ENCODE results near the gene RFFL.
"Not testable (repeated sequence)": the region's sequence is repeated elsewhere in the genome, so short reads cannot be mapped to it uniquely, and the experiment has no call there.

The RFFL gene

DNA sequence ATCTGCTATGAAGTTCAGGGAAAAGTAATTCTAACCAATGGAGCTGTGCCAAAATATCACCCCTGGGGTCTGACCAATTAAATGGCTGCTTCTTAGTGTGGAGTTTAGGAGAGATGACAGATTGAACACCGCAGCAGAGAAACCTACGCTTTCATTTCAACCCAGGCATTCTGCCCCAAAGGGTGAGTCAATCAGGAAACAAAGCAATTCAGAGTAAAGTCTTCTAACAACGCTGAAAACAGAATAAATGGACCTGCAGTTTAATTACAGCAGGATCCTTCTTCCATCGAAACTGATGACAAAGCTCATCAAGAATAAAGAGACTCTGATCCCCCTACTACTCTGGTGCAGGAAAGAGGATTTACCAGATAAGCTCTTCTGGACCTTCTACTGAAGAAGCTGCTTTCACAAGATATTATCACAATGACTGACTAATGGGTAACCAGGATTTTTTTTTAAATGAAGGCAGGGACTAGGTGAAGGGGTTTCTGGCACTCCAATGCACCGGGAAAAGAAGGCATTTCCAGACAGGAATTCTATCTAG lies 16.7 kb downstream of the RFFL start:
- DNase-seq, result peak; percentile 32

DNA sequence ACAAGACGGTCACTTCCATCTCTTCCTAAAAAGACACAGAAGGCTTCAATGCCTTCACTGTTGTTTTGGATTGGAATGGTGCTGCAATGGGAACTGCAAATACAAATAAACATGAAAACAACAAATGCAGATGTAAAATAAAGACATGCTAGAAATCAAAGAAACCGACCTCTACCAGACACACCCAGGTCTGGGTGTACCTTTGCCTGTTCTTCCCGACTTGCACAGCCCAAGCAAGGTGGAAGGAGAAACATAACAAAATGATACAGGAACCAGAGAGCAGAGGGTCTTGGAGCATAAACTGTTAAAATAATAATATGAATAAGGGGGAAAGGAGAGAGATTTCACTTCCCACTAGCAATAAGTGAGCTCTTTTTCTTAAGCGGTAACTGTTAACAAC lies 17.3 kb downstream of the RFFL start:
- DNase-seq, result no peak

GRCh38 chr17:35045458-35045979 lies 18.0 kb downstream of the RFFL start:
- not testable (repeated sequence) for DNase-seq

- no peak for DNase-seq
Measured at GRCh38 chr17:35044181-35044580, 19.3 kb downstream of the RFFL start.

GRCh38 chr17:35041390-35041789 lies 22.1 kb downstream of the RFFL start:
- no peak for DNase-seq

GRCh38 chr17:35038453-35038852 lies 25.1 kb downstream of the RFFL start:
- no peak for DNase-seq

- no peak for DNase-seq
Measured at GRCh38 chr17:35030780-35031179, 32.7 kb downstream of the RFFL start.

DNA sequence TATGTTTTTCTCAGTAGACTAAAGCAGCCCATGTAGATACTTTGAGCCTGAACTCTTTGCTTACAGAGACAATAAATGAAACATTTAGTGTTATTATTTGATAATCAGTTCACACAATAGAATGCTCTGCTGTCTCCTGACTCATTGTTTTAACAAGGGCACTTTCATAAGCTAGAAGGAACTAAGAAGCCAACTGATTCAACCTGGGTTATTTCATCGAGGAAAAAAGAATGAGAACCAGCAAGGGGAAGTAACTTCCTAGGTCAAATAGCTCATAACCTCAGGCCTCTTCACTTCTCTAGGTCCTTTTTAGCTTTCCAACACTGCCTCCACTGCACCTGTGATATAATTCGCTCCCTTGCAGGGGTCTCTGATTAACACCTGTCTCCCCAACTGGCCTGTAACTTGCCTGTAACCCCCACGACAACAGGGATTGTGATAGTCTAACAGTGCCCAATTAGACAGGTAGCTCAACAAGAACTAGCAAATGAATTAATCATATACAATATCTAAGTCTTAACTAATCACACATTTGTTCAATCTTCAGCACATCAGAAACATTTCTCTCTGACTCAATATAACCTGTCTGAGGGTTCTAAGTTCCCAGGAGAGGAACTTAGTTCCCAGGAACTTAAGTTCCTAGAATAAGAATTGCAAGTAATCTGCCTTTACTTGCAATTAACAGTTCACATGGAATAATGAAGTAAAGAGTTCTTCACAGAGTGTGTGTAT lies 34.8 kb downstream of the RFFL start:
- DNase-seq, result no peak

- DNase-seq, result not testable (repeated sequence)
Measured at GRCh38 chr17:35028097-35028496, 35.4 kb downstream of the RFFL start.

DNA sequence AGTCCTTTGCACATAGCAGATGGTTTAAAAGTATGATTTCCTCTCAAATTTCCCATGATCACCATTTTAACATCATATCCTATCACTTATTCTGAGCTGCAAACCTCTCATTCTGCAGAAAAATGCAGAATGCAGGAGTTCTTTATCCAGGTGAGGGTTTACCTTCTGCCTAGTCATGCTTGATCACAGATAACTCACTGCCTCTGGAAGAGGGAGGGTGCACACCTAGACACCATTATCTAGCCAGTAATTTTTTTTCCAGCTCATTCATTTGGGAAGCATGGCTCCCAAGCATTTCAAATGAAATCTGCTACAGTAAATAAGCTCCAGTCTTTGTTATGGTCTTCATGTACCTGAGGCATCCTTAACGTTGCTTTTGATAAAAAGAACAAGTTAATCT lies 38.0 kb downstream of the RFFL start:
- no peak for DNase-seq

- no peak for DNase-seq
Measured at GRCh38 chr17:35023538-35023937, 40.0 kb downstream of the RFFL start.

DNA sequence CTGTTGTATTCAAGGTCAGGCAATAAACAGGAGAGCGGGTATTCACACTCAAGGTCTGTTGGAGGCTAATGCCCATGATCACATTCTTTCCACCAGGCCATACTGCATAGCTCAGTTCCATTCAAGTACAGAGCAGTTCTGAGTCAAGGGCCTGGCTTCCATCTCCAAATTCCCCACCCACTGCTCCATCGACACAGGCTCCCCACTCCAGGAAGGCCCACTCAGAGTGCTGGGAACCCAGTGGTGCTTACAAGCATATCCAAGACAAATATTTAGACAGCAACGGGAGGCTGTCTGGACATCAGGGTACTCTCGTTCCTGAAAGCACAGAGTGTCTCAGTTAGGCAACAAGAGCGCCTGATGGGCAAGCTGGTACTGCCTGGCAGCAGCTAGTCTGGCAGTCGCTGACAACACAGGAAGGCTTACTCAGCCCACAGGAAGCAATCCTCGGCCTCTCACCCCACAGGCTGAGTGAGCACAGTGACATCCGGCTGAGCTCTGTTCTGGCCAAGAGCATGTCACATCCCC lies 40.9 kb downstream of the RFFL start:
- peak; percentile 54 for DNase-seq

GRCh38 chr17:35021520-35022380 lies 41.8 kb downstream of the RFFL start:
- no peak for DNase-seq

GRCh38 chr17:35019386-35020179 lies 43.9 kb downstream of the RFFL start:
- DNase-seq, result no peak

- DNase-seq, result no peak
Measured at GRCh38 chr17:35018814-35019213, 44.7 kb downstream of the RFFL start.

GRCh38 chr17:35017021-35017420 lies 46.5 kb downstream of the RFFL start:
- DNase-seq, result no peak

GRCh38 chr17:35016369-35016768 lies 47.1 kb downstream of the RFFL start:
- DNase-seq, result no peak

DNA sequence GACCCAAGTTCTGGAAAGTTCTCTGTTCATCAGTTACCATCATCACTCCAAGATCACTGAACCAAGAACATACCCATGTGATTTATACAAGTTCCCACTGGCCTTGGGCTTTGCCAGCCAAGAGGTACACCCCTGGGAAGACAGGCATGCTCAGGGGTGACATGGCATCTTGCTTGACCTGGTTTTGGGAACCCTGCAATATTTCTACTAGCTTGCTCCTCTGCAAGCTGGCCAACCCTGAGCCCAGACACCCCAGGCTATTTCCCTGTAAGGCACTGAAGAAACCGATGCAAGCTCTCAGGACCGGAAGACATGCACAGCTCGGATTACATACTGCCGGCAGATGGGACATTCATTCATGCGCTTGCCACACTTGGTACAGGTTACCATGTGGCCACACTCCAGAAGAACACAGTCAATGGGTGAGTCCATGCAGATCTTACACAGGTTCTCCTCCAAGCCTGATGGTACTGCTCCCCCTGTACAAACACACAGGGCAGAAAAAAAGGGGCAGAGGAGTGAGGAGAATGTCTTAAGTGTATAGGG lies 51.8 kb downstream of the RFFL start:
- DNase-seq, result no peak

GRCh38 chr17:35010093-35010492 lies 53.4 kb downstream of the RFFL start:
- no peak for DNase-seq

DNA sequence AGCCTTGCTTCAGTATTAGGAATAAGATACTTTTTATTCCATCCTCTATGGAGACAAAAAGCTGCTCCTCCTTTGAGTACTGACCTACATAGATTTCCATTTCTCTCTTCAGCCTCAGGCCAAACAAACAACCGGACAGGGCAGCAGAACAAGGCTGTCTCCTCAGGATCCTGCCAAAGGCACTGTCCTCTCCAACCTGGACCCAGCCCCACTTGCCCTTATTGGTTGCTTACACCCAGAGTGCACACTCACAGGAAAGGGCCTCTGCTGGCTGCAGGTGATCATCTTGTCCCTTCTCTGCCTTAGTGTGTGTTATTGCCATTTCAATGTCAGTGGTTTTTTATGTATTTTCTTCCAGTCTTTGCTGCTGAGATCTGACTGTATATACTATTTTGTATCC lies 56.5 kb downstream of the RFFL start:
- no peak for DNase-seq

DNA sequence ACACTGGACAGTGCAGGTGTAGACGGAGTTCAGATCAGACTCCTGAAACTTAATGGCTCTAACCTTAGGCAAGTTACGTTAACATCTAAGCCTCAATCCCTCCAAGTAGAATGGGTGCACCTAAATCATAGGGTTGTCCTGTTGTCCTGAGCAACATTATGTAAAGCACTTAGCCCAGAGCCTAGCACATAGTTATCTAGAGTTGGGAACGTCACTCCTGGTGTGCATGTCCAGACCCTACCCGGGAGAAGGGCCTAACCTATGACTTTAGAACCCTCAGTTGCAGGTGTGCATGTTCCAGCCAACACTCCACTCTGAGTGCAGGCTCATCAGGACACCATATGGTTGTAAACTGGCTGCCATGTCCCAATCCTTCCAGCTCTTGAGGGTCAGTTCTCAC lies 57.2 kb downstream of the RFFL start:
- no peak for DNase-seq

- DNase-seq, result no peak
Measured at GRCh38 chr17:35003778-35004177, 59.7 kb downstream of the RFFL start.
